ENCODE data around the gene MAG.

Gene MAG

GRCh38 chr19:35300339-35300649 is 8.3 kb downstream of the MAG start:
- no peak for DNase-seq

DNA sequence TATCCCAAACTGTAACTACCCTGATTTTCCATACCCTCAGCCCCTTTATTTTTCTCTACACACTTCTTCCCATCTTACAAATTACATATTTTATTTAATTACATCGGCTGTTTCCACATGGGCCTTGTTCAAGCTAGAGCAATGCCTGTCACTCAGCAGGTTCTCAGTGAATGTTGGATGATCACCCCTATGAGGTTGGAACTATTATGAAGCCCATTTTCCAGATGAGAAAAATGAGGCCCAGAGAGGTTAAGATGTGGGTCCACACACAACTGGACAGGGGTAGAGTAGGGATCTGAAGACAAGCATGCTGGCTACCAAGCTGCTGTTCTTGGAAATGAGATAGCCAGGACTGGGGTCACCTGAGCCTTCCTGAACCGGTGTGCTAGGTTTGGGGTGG is 10.0 kb downstream of the MAG start:
- DNase-seq, result no peak

DNA sequence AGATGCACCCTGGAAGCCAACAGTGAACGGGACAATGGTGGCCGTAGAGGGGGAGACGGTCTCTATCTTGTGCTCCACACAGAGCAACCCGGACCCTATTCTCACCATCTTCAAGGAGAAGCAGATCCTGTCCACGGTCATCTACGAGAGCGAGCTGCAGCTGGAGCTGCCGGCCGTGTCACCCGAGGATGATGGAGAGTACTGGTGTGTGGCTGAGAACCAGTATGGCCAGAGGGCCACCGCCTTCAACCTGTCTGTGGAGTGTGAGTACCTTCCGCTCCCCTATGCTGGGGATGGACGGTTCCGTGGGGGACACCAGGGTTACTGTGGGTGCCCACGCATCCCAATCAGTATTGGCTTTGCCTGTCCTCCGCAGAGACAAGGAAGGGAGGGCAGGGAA is 10.5 kb downstream of the MAG start:
- DNase-seq, result no peak

DNA sequence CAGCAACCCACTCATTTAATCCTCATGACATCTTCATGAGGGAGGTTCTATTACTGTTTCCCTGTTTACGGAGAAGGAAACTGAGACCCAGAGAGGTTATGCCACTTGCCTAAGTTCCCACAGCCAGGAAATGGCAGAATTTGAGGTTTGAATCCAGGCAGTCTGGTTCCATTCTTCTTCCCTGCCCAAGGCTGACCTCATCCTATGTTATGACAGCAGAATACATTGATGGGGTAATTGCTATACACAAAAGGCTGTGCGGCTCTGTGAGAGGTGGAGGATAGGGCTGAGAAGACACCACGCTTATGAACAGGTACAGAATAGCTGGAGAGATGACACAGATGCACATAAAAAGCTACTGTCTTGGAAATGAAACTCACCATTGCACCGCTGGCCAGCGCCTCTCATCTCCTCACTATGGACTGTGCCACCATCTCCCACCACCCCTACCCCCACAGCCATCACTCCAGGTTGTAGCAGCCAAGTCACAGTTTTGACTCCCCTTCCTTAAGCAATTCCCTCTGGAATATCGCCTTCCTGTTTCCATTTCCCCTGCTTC is 11.5 kb downstream of the MAG start:
- no peak for DNase-seq

- no peak for DNase-seq
Observed at GRCh38 chr19:35304036-35304435, 12.1 kb downstream of the MAG start.

GRCh38 chr19:35305181-35305580 is 13.2 kb downstream of the MAG start:
- no peak for DNase-seq

GRCh38 chr19:35306473-35307246 is 14.7 kb downstream of the MAG start:
- DNase-seq, result no peak

DNA sequence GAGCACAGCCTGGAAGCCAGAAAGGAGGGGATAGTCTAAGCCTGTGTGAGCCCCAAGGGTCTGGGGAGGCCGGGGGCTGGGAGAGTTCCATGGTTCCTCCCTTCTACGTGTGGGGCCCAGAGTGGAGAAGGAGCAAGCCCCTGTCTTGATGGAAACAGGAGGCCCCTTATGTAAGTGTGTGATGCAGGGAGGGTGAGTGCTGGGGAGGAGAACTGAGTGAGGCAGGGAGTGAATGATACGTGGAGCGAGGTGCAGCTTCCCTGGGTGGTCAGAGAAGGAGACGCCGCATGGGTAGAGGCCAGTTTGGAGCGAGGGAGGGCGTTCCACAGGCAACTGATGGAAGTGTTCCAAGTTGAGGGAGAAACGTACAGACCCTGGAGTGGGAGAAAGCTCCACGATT is 16.0 kb downstream of the MAG start:
- no peak for DNase-seq

- DNase-seq, result no peak
Observed at GRCh38 chr19:35308910-35309309, 16.9 kb downstream of the MAG start.

DNA sequence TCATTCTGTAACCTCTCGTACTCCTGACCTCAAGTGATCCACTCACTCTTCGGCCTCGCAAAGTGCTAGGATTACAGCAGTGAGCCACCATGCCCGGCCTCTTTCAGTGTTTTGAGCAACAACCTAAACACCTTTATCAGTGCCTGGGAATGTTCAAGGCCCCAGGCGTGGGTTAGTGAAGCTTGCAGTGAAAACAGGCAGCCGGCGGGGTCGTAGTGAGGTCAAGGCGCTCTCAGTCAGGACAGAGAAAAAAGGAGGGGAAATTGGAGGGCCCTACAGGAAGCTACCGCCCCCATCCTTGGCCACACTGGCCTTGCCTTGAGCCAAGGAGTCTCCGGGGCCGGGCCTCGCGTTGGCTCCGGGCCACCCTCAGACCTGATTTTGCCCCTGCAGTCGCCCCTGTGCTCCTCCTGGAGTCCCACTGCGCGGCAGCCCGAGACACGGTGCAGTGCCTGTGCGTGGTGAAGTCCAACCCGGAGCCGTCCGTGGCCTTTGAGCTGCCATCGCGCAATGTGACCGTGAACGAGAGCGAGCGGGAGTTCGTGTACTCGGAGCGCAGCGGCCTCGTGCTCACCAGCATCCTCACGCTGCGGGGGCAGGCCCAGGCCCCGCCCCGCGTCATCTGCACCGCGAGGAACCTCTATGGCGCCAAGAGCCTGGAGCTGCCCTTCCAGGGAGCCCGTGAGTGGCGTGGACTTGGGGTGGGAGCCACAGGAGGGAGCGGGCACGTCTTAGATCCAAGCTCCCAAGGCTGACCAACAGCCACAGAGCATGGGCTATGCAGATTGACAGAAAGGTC is 17.7 kb downstream of the MAG start:
- DNase-seq, result no peak

GRCh38 chr19:35310331-35310730 is 18.4 kb downstream of the MAG start:
- no peak for DNase-seq

DNA sequence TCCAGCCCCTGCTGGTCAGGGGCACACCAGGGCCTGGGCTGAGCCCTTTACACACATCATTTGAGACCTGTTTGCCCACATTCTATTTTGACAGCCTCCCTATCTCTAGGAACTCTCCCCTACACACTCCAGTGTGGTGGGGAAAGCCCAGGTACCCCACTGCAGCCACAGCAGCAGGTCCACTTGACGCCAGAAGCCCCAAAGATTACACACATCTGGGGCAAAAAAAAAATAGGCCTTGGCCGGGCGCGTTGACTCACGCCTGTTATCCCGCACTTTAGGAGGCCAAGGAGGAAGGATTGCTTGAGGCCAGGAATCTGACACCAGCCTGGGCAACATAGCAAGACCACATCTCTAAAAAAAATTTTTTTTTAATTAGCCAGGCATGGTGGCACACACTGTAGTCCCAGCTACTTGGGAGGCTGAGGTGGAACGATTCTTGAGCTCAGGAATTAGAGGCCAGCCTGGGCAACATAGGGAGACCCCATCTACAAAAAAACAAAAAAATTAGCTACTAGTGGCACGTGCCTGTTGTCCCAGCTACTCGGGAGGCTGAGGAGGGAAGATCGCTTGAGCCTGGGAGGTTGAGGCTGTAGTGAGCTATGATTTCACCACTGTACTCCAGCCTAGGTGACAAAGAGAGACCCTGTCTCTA is 19.0 kb downstream of the MAG start:
- no peak for DNase-seq

GRCh38 chr19:35311901-35312665 is 20.1 kb downstream of the MAG start:
- no peak for DNase-seq

GRCh38 chr19:35313587-35313986 is 21.6 kb downstream of the MAG start:
- no peak for DNase-seq

GRCh38 chr19:35314031-35314430 is 22.1 kb downstream of the MAG start:
- no peak for DNase-seq

DNA sequence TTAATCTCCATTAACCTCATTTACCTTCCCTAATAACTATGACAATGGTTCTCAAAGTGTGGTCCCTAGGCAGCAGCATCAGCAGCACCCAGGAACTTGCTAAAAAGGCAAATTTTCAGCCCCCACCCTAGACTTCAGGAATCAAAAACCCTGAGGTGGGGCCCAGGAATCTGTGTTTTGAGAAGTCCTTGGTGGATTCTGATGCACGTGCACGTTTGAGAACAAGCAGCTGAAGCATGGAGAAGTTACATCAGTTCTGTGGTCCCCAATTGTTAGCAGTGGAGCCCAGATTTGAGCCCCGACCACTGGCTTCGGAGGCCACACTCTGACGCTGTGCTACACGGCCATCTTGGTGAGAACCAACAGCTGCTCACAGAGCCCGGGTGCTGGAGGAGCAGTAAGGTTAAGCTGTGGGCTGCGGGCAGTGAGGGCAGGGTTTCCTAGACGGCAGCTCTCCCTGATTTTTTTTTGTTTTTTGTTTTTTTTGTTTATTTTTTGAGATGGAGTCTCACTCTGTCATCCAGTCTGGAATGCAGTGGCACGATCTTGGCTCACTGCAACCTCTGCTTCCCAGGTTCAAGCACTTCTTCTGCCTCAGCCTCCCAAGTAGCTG is 23.0 kb downstream of the MAG start:
- no peak for DNase-seq

DNA sequence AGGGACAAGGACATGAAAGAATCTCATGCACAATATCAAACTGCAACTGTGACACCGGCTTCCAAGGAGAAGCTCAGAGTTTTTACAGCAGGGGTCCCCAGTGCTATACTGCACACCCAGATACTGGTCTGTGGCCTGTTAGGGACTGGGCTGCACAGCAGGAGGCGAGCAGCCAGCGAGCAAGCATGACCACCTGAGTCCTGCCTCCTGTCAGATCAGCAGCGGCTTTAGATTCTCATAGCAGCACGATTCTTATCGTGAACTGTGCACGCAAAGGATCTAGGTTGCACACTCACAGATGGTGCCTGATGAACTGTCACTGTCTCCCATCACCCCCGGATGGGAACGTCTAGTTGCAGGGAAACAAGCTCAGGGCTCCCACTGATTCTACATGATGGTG is 23.9 kb downstream of the MAG start:
- DNase-seq, result no peak

GRCh38 chr19:35316560-35316959 is 24.6 kb downstream of the MAG start:
- no peak for DNase-seq

- DNase-seq, result no peak
Observed at GRCh38 chr19:35317464-35318043, 25.6 kb downstream of the MAG start.

- DNase-seq, result no peak
Observed at GRCh38 chr19:35318679-35319448, 26.9 kb downstream of the MAG start.

DNA sequence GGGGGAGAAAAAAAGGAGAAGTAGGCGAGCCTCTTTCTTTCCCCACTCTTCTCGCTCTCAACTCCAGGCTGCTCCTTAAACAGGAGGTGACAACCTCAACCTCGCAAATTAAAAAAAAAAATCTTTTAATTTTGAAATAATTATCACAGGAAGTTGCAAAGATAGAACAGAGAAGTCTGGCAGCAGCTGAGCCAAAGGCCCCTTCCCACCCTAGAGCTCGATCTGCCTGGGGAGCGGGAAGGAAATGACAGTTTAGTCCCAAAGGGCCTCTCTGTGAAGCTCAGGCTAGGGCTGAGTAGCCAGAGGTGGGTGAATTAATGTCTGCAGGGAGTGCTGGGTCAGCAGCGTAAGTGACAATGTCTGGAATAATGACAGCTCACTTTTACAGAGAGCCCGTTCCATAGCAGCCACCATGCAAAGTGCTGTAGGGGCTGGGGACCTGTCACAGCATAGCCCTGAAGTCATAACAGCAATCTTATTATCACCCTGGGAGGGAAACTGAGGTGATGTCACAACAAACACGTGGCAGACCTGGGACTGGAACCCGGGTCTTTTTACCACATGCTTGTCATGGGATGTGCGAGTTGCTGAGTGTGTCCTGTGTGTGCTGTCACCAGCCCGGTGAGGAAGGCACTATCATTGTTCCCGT is 28.2 kb downstream of the MAG start:
- no peak for DNase-seq
